COLO829 (cell line): Measurements from ENCODE around the gene SSX2IP.

Experiments used
- DNase-seq: peaks from one replicate; pipeline ENCODE4 v3.0.0; 2012; ENCODE audit warnings: low spot score

The SSX2IP gene

GRCh38 chr1:84708031-84708430 is 17.8 kb upstream of the SSX2IP start:
- DNase-seq = no peak

DNA sequence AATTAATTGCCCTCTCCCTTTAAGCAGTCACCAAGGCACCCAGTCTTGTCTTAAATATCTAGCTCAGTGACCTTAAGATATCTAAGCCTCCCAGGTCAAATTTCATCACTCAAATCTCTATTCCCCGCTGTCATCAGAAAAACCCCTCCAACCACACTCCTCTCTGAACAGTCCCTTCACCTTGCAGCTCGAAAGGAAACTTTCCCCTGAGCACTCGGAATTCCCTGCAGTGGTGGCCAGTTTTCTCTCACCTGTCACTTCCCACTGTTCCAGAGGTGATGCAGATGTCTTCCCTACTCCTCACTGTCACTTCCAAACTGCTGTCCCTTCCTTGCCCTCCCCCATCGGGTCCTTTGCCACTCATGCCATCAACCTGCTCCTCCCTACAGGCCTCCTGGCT is 15.3 kb upstream of the SSX2IP start:
- no peak for DNase-seq

- no peak for DNase-seq
Observed at GRCh38 chr1:84704872-84705417, 14.7 kb upstream of the SSX2IP start.

- no peak for DNase-seq
Observed at GRCh38 chr1:84703431-84703830, 13.2 kb upstream of the SSX2IP start.

GRCh38 chr1:84702143-84702542 is 11.9 kb upstream of the SSX2IP start:
- no peak for DNase-seq

- no peak for DNase-seq
Observed at GRCh38 chr1:84701376-84701775, 11.1 kb upstream of the SSX2IP start.

DNA sequence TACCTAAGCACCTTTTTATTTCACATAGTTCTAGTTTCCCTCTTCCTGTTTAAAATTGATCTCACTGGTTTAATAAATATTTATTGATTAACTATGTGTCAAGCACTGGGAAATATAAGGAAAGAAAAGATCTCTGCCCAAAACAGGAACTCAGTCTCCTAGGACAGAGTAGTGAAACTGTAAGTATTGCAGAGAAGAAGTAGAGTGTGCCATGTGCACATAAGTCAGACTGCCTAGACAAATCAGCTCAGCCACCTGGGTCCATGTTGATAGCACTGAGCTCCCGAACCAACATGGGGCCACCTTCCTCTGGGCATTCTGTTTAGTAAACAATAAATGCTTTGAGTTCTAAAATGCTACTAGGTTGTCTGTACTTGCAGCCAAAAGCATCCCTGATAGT is 9.8 kb upstream of the SSX2IP start:
- DNase-seq = no peak

DNA sequence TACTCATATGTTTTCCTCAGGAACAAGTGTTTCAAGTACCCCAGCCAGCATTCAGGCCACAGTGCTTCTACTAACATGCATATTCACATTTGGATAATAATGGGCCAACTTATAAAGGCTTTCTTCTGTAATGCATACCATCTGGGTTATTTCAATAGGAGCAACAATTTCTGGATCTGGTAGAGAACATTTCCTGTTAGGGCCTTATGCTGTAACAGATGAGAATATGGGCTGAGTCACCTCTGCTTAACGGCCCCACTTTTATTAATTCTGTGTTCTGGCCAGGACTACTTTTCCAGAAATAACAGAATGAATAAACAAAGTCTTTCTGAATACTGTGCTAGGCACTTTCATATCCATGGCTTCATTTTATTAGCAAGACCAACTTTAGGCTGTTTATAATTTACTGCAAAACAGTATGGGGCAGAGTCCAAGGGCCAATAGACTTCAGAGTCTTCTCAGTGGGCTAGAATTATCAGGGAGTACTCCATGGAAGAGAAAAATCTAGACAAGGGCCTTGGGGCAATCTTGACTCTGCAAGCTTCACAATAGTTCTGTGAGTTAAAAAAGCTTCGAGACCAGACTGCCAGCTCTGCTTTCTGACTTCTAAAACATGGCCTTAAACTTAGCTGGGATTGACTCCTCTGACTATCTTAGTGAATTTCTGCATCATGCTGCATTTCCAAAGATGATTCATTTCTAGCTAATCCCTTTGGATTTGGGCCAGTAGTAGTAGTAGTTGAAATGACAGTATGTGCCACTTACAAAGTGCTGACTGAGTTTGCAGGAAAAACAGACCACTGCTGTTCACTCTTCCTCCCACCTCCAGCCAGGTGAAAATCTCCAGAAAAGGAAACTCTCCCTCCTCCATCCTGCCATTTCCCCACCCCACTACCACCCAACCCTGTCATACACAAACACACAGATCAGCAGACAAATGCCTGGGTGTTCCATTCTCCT is 8.2 kb upstream of the SSX2IP start:
- peak; percentile 66 for DNase-seq

DNA sequence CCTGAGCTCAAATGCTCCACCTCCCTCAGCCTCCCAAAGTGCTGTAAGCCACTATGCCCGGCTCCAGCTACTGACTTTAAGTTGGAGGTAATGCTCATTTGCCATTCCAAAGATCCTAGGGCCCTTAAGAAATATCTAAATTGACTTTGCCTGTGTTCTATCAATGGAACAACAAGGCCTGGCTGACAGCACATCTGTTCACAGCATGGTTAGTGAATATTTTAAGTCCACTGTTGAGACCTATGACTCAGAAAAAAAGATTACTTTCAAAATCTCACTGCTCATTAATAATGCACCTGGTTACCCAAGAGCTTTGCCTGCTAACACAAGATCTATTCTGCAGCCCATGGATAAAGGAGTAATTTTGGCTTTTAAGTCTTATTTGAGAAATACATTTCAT is 3.5 kb upstream of the SSX2IP start:
- DNase-seq = no peak

- DNase-seq = no peak
Observed at GRCh38 chr1:84693005-84693404, 2.7 kb upstream of the SSX2IP start.

- DNase-seq = no peak
Observed at GRCh38 chr1:84692391-84692790, 2.1 kb upstream of the SSX2IP start.

GRCh38 chr1:84691122-84691783 is 992 bp upstream of the SSX2IP start:
- DNase-seq = no peak

GRCh38 chr1:84689514-84690396 is 506 bp downstream of the SSX2IP start:
- no peak for DNase-seq

DNA sequence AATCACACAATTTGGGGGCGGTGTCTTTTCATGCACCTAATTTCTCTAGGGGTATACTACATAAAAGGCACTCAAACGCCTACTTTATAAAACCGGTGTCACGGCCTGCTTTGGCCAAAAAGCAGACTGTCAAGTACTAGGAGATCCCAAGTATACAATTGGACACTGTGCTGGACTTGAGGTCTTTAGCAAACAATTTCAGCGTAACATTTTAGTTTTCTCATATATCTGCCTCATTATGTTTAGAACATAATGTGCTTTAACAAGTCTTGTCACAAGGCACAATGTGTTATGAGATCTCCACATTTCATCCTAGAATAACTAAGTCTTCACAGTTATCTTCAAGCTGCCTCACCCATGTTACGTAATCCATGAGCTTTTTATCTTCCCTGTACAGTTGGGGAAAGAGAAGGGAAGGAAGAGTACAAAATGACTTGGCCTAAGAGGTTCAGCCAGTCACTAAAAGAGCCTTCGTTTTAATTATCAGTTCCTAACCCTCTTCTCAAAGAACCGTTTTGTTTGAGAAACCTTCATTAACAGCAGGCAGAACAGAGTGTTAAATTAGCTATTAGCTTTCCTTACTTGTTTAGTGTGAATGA is 1.7 kb downstream of the SSX2IP start:
- DNase-seq = no peak

DNA sequence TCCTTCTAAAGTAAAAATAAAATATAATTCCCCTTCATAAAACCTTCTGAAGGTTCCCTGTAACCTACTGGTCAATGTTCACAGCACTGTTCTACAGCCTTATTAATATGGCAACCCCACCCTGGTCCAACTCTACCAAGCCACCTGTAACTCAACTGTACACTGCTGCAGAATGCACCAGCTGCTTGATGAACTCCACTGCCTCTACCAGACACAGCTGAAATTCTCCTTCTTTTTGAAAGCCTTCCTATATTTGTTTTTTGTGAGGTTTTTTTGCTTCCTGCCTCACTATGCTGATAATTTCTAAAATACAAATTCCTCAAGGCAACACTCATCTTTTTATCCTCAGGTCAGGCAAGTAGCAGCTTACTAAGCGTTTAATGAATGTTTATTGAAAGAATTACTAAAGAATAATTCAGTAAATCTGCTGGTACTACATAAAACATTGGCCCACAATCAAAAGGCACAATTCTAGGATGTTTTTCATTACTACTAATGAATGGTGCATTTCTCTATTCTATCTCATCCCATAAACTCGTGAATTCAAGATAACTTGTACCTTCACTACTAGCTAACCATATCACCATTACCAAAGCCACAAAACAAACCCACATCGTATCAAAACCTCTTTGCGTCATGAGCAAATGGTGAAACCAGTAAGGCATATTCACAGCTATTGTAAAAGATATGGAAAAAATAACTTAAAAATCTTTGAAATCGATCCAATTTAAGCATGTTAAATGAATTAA is 2.4 kb downstream of the SSX2IP start:
- no peak for DNase-seq

DNA sequence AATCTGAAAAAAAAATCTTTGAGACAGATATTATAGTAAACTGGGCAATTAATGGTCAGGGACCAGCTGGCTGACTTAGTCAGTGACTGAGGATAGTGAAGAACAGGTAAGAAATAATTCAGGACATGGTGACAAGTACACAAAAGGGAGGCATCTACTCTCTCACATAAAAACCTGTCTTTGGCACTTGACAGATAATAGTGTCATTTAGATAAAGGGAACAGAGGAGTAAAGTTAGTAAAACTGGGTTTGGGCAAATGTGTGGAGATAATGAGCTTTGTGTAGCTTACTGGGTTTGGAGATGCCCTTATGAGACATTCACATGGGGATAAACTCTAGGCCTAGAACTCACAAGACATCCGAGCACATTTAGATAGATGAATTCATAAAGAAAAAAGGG is 4.0 kb downstream of the SSX2IP start:
- no peak for DNase-seq

- DNase-seq = no peak
Observed at GRCh38 chr1:84683508-84683907, 6.8 kb downstream of the SSX2IP start.

DNA sequence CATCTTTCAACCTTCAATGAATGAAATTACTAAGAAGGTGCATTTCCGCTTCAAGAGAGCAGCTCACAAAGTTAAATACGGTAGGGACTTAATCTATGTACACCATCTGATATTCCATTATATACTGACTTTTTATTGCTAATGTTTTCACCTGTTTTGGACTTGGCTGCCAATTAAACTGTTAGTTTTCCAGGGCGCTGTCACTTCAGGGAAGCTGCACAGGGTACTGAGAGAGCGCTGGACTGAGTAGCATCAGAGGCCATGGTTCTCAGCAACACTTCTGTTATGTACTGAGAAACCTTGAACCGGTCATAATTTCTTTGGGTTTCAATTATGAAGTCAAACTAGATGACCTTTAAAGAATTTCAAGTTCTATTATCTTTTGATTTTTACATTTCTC is 8.2 kb downstream of the SSX2IP start:
- DNase-seq = no peak

DNA sequence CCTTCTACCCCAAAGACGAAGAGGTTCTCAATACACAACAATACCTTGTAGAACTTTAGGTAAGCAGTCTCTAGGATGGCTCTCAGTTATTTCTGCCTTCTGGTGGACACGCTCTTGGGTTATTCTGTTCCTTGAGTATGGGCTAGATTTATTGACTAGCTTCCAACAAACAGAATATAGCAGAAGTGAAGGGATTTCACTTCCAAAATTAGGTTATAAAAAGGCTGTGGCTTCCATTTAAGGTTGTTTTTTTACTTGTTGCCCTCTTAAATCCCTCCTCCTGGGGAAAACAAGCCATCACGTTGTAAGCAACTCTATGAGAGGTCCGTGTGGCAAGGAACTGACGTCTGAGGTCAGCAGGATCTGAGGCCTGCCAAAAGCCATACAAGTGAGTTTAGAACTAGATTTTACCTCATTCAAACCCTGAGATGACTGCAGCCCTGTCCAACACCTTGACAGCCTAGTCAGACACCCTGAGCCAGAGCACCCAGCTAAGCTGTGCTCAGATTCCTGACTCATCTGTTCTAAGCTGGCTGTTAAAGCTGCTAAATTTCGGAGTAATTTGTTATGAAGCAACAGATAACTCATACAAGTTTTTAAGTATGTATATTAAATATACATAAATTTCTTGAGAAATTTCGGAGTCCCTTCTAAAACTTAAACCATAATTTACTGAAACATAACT is 12.7 kb downstream of the SSX2IP start:
- no peak for DNase-seq

- DNase-seq = no peak
Observed at GRCh38 chr1:84675631-84676030, 14.6 kb downstream of the SSX2IP start.
